K562 (cell line): ENCODE results near the gene INHBC. TPM values are rescaled to one million over a fixed set of nuclear protein-coding genes. Genes with fewer than 3 reads are reported as not detected.

Experiments used
- ATF7 ChIP-seq: fragments of 450-650 bp; IDR thresholded peaks from 2 replicates; pipeline ENCODE4 v1.7.1; 2014; ENCODE audit warnings: mild to moderate bottlenecking, moderate library complexity
- DPF2 ChIP-seq: fragments of 450-650 bp; IDR thresholded peaks from 2 replicates; pipeline ENCODE4 v1.6.1; 2016
- ELF2 ChIP-seq: fragments of 250-450 bp; sonication (Bioruptor Pico); IDR thresholded peaks from 2 replicates; pipeline ENCODE4 v1.5.0; 2021; ENCODE audit warnings: mild to moderate bottlenecking
- FOXA1 ChIP-seq: fragments of 450-650 bp; IDR thresholded peaks from 2 replicates; pipeline ENCODE4 v1.6.1; 2016; ENCODE audit warnings: mild to moderate bottlenecking, borderline replicate concordance
- GTF2A2 ChIP-seq: IDR thresholded peaks from 2 replicates; pipeline ENCODE4 v1.6.1; 2016; ENCODE audit warnings: mild to moderate bottlenecking, missing genetic modification characterization, missing compliant biosample characterization
- HDAC1 ChIP-seq, 2 experiments: fragments of 450-650 bp; IDR thresholded peaks; 2 replicates each; pipeline ENCODE4 v1.6.1; 2016 to 2017; ENCODE audit warnings: inconsistent platforms in 1 of 2, mild to moderate bottlenecking in 1 of 2, moderate library complexity in 1 of 2
- HLTF ChIP-seq: fragments of 450-650 bp; IDR thresholded peaks from 2 replicates; pipeline ENCODE4 v1.6.1; 2016
- HSF4 ChIP-seq: fragments of 250-450 bp; sonication (Bioruptor Pico); IDR thresholded peaks from 2 replicates; pipeline ENCODE4 v2.1.2; 2022; ENCODE audit warnings: mild to moderate bottlenecking, moderate library complexity, borderline replicate concordance
- KLF16 ChIP-seq: IDR thresholded peaks from 2 replicates; pipeline ENCODE4 v1.6.1; 2016; ENCODE audit warnings: antibody characterized with exemption
- L3MBTL2 ChIP-seq: fragments of 450-650 bp; IDR thresholded peaks from 2 replicates; pipeline ENCODE4 v1.6.1; 2016; ENCODE audit warnings: mild to moderate bottlenecking, moderate library complexity
- POLR2AphosphoS2 ChIP-seq: IDR thresholded peaks from 2 replicates; pipeline ENCODE4 v1.6.1; 2012; ENCODE audit warnings: low read length, improper control_type of control experiment
- SAFB ChIP-seq: fragments of 200-400 bp; formaldehyde crosslinking; IDR thresholded peaks from 2 replicates; pipeline ENCODE4 v1.6.1; 2017; ENCODE audit warnings: low read depth, low read length, borderline replicate concordance
- TAL1 ChIP-seq: fragments of 450-650 bp; IDR thresholded peaks from 2 replicates; pipeline ENCODE4 v1.6.1; 2016; ENCODE audit warnings: mild to moderate bottlenecking
- TCF3 ChIP-seq: sonication (generic); formaldehyde crosslinking; IDR thresholded peaks from 2 replicates; pipeline ENCODE4 v1.4.0; 2020; ENCODE audit warnings: mild to moderate bottlenecking, missing genetic modification reagents
- YY1 ChIP-seq, 3 experiments: IDR thresholded peaks; 2 replicates each; pipeline ENCODE4 v1.6.1; 2011; ENCODE audit warnings: low read length in 2 of 3, mild to moderate bottlenecking in 2 of 3, moderate library complexity in 2 of 3, borderline replicate concordance in 1 of 3, control low read depth in 1 of 3, low read depth in 1 of 3; ENCODE audit not compliant: insufficient read depth in 3 of 3, insufficient replicate concordance in 2 of 3, control insufficient read depth in 1 of 3, insufficient read length in 1 of 3; ENCODE audit errors: extremely low read depth in 1 of 3
- ZBED1 ChIP-seq: IDR thresholded peaks from 2 replicates; pipeline ENCODE4 v1.6.1; 2014
- ZBTB26 ChIP-seq: fragments of 450-650 bp; formaldehyde crosslinking; IDR thresholded peaks from 2 replicates; pipeline ENCODE4 v1.4.0; 2022; ENCODE audit warnings: missing genetic modification characterization
- ZBTB7A ChIP-seq: IDR thresholded peaks from 2 replicates; pipeline ENCODE4 v1.6.1; 2011; ENCODE audit warnings: low read depth, mild to moderate bottlenecking, low read length, moderate library complexity, borderline replicate concordance; ENCODE audit not compliant: control insufficient read depth
- ZNF174 ChIP-seq: fragments of 250-450 bp; sonication (Bioruptor Pico); IDR thresholded peaks from 2 replicates; pipeline ENCODE4 v1.4.0; 2020; ENCODE audit warnings: mild to moderate bottlenecking
- ZSCAN32 ChIP-seq: fragments of 450-650 bp; formaldehyde crosslinking; IDR thresholded peaks from 2 replicates; pipeline ENCODE4 v1.4.0; 2020; ENCODE audit warnings: mild to moderate bottlenecking, moderate library complexity
- polyA plus RNA-seq, 8 experiments: library from polyadenylated mRNA; depleted of rRNA in 4 of 8; stranded (reverse) in 5 of 8; unstranded in 3 of 8; fragments of >200 nt; fragmentation: Nextera tagmentation in 2 of 8; fragmentation: Illumina TruSeq in 1 of 8; extraction: Ambion mirVana in 2 of 8; extraction: Trizol in 1 of 8; gene quantifications; 2 replicates each; pipeline versions ENCODE4 v1.2.1 to v1.2.3, GENCODE V29; 2011 to 2014; ENCODE audit warnings: inconsistent platforms in 1 of 8, missing spikeins in 1 of 8
- total RNA-seq, 7 experiments: library from RNA; depleted of rRNA in 6 of 7; stranded (reverse); fragments of >200 nt in 6 of 7; fragmentation: Illumina TruSeq in 2 of 7; extraction: Trizol in 2 of 7; gene quantifications; 2 replicates each; pipeline versions ENCODE4 v1.2.1 to v1.2.3, GENCODE V29; 2011 to 2021; ENCODE audit warnings: low replicate concordance in 1 of 7
- TF ChIP-seq, protein P1 (sequence below): fragments of 200-800 bp; sonication (Bioruptor generic); IDR thresholded peaks from 2 replicates; pipeline ENCODE4 v1.6.1; 2016; ENCODE audit warnings: missing genetic modification characterization, missing compliant biosample characterization
- TF ChIP-seq, protein P2 (sequence below): fragments of 450-650 bp; IDR thresholded peaks from 2 replicates; pipeline ENCODE4 v1.6.1; 2016; ENCODE audit warnings: borderline replicate concordance

Gene INHBC
- total and polyA plus RNA-seq, 9 of the 15 experiments (the other 6 are each of a cell fraction or from before 2014, with no cell fraction given): 0.07 to 0.24 (median 0.15) TPM; not detected in 4

DNA sequence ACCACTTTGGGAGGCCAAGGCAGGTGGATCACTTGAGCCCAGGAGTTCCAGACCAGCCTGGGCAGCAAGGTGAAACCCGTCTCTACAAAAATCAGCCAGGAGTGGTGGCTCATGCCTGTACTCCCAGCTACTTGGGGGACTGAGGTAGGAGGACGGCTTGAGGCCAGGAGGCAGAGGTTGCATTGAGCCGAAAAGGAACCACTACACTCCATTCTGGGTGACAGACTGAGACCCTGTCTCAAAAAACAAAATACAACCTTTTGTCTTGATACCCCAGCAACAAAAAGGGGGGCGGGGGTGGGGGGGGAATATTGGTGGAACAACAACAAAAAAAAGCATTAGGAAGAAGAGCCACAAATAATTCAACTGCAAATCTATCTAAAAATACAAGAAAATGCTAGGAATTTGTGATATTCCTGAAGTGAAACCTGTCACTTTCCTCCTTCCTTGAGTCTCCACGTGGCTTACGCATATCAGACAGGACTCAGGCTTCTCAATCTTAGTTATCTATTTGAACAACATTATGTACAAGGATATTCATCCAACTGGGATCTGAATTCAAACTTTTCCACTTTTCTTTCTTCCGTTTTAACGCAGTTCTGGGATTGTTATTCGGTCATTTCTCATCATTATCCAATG, 5.0 kb upstream of the INHBC start (continued):
- TF ChIP-seq, protein P1, sequence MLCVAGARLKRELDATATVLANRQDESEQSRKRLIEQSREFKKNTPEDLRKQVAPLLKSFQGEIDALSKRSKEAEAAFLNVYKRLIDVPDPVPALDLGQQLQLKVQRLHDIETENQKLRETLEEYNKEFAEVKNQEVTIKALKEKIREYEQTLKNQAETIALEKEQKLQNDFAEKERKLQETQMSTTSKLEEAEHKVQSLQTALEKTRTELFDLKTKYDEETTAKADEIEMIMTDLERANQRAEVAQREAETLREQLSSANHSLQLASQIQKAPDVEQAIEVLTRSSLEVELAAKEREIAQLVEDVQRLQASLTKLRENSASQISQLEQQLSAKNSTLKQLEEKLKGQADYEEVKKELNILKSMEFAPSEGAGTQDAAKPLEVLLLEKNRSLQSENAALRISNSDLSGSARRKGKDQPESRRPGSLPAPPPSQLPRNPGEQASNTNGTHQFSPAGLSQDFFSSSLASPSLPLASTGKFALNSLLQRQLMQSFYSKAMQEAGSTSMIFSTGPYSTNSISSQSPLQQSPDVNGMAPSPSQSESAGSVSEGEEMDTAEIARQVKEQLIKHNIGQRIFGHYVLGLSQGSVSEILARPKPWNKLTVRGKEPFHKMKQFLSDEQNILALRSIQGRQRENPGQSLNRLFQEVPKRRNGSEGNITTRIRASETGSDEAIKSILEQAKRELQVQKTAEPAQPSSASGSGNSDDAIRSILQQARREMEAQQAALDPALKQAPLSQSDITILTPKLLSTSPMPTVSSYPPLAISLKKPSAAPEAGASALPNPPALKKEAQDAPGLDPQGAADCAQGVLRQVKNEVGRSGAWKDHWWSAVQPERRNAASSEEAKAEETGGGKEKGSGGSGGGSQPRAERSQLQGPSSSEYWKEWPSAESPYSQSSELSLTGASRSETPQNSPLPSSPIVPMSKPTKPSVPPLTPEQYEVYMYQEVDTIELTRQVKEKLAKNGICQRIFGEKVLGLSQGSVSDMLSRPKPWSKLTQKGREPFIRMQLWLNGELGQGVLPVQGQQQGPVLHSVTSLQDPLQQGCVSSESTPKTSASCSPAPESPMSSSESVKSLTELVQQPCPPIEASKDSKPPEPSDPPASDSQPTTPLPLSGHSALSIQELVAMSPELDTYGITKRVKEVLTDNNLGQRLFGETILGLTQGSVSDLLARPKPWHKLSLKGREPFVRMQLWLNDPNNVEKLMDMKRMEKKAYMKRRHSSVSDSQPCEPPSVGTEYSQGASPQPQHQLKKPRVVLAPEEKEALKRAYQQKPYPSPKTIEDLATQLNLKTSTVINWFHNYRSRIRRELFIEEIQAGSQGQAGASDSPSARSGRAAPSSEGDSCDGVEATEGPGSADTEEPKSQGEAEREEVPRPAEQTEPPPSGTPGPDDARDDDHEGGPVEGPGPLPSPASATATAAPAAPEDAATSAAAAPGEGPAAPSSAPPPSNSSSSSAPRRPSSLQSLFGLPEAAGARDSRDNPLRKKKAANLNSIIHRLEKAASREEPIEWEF (CRISPR knock-in tag): peak; percentile 29; the same call in 1 of the 2 replicates
- TF ChIP-seq TCF3 (CRISPR knock-in tag) (peak; percentile 26; the same call in 1 of the 2 replicates), ATF7 (no peak), HDAC1 (IDR thresholded peaks at IDR 0.05) (peak in 1 of 2 experiments; percentile 54; a peak in 1 of 4 replicates), ZBTB26 (no peak), POLR2AphosphoS2 (no peak), KLF16 (no peak), TAL1 (peak; percentile 49), ZNF174 (no peak), DPF2 (peak; percentile 35; the same call in 1 of the 2 replicates), HSF4 (CRISPR knock-in tag) (no peak), SAFB (no peak), ZBED1 (no peak), ELF2 (no peak), HLTF (no peak), ZBTB7A (no peak), GTF2A2 (tag) (no peak), YY1 (IDR thresholded peaks at IDR 0.05; ENCODE audit: borderline replicate concordance in 1 of 3, control insufficient read depth in 1 of 3, extremely low read depth in 1 of 3, insufficient read depth in 3 of 3, insufficient read length in 1 of 3, insufficient replicate concordance in 2 of 3, low read depth in 1 of 3, low read length in 2 of 3) (no peak), ZSCAN32 (CRISPR knock-in tag) (no peak), L3MBTL2 (peak; percentile 55; the same call in 1 of the 2 replicates), FOXA1 (no peak)
- TF ChIP-seq, protein P2, sequence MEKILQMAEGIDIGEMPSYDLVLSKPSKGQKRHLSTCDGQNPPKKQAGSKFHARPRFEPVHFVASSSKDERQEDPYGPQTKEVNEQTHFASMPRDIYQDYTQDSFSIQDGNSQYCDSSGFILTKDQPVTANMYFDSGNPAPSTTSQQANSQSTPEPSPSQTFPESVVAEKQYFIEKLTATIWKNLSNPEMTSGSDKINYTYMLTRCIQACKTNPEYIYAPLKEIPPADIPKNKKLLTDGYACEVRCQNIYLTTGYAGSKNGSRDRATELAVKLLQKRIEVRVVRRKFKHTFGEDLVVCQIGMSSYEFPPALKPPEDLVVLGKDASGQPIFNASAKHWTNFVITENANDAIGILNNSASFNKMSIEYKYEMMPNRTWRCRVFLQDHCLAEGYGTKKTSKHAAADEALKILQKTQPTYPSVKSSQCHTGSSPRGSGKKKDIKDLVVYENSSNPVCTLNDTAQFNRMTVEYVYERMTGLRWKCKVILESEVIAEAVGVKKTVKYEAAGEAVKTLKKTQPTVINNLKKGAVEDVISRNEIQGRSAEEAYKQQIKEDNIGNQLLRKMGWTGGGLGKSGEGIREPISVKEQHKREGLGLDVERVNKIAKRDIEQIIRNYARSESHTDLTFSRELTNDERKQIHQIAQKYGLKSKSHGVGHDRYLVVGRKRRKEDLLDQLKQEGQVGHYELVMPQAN: peak; percentile 65; the same call in 1 of the 2 replicates
